Duodenal mucosa (tissue), 2 donors: ENCODE data around the gene AQP1.

Source experiments
- H3K27ac ChIP-seq: one replicate; pipeline ENCODE4 v1.7.0; 2013; ENCODE audit warnings: low read depth, low read length
- H3K27me3 ChIP-seq, 2 donors: one replicate each; pipeline ENCODE4 v1.7.0; 2013; ENCODE audit warnings: low read length in 2 of 2, control low read depth in 1 of 2; ENCODE audit not compliant: insufficient read depth in 2 of 2, control insufficient read depth in 1 of 2
- H3K36me3 ChIP-seq, 2 donors: one replicate each; pipeline ENCODE4 v1.7.0; 2013; ENCODE audit warnings: low read length in 2 of 2, control low read depth in 1 of 2; ENCODE audit not compliant: insufficient read depth in 2 of 2, control insufficient read depth in 1 of 2
- H3K4me1 ChIP-seq, 2 donors: one replicate each; pipeline ENCODE4 v1.7.0; 2013; ENCODE audit warnings: low read length in 2 of 2, control low read depth in 1 of 2; ENCODE audit not compliant: insufficient read depth in 2 of 2, control insufficient read depth in 1 of 2
- H3K4me3 ChIP-seq, 2 donors: one replicate each; pipeline ENCODE4 v1.7.0; 2013; ENCODE audit warnings: low read length in 2 of 2, low read depth in 1 of 2
- H3K9ac ChIP-seq, 2 donors: one replicate each; pipeline ENCODE4 v1.7.0; 2013; ENCODE audit warnings: low read length in 2 of 2, low read depth in 1 of 2
- H3K9me3 ChIP-seq, 2 donors: one replicate each; pipeline ENCODE4 v1.7.0; 2013; ENCODE audit warnings: low read length in 2 of 2, control low read depth in 1 of 2; ENCODE audit not compliant: control insufficient read depth in 1 of 2

AQP1 gene

DNA sequence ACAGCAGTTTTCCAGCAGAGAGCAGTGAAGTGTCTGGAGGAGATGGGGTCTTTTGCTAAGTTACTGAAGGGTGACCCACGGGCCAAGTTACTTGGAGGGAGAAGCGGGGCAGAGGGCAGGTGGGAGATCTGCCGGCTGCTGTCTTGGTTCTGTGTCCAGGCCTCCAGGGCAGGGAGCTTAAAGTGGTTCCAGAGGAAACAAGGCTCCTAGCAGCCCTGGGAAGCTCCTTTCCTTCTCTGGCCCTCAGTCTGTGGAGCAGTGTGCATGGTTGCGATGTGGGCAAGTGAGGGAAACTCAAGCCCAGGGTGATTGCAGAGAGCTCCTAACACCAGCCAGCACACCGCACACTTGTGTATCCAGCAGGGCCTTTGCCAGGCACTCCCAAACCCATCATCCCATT, 58.4 kb downstream of the AQP1 start:
- H3K27me3 ChIP-seq = no peaks in the 10 kb centered on the region
- H3K9ac ChIP-seq = no peak overlapping the region
- no peaks in the 10 kb centered on the region for H3K36me3 ChIP-seq

DNA sequence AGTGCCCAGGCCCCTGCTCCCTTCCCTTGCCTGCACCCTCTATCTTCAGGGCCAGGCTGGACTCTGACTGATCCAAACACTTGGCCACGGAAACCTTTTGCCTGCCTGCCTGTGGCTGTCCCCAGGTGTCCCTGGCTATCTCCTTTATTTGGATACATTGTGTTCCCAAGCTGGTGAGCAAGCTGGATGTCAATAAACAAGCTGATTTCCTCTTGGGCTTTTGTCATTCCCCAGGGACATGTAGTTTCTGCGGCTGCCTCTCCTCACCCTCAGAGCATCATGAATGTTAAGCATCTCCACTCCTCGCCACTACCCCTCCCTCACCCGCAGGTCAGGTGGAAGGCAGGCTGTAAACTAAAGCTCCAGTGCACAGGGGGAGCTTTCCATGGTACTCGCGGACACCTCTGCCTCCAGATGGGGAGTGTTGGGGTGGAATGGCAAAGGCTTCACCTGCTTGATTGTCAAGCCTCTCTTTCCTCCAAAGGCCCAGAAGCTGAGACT, 59.0 kb downstream of the AQP1 start:
- H3K9me3 ChIP-seq = no peaks in the 10 kb centered on the region
- H3K27me3 ChIP-seq = no peaks in the 10 kb centered on the region

More for the DNA sequence above, 58.4 kb downstream of the AQP1 start:
- H3K27ac ChIP-seq = no peak overlapping the region
- no peaks in the 10 kb centered on the region for H3K9me3 ChIP-seq
- H3K4me1 ChIP-seq = peaks cover 10 to 14% of the 10 kb centered on the region in 2 donors
- H3K4me3 ChIP-seq = no peak overlapping the region

DNA sequence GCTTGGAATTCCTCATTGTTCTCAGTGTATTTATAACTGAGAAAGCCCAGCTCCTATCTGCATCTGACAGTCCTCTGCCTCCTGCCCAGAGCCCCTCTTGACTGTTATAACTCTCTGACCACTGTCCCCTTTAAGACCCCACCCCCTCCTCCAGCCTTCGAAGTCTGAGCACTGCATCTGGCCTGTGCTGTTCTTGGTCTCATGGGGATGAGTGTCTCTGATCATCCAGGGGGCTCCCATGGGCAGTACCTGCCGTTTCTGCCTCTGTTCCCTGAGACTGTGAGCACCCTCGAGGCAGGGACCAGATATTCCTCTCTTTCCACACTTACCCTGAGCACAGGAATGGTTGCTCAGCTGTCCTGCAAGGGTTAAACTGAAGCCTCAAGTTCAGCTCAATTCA, 59.8 kb downstream of the AQP1 start:
- H3K9me3 ChIP-seq = no peaks in the 10 kb centered on the region
- peaks cover 13 to 17% of the 10 kb centered on the region in 2 donors for H3K4me1 ChIP-seq
- no peaks in the 10 kb centered on the region for H3K36me3 ChIP-seq
- H3K4me3 ChIP-seq = no peak overlapping the region
- H3K27me3 ChIP-seq = no peaks in the 10 kb centered on the region
- no peak overlapping the region for H3K9ac ChIP-seq
- no peak overlapping the region for H3K27ac ChIP-seq

More for the DNA sequence above, 59.0 kb downstream of the AQP1 start:
- Histone ChIP-seq H3K4me3 (no peak overlapping the region), H3K36me3 (no peaks in the 10 kb centered on the region), H3K27ac (no peak overlapping the region), H3K4me1 (peaks cover 13 to 17% of the 10 kb centered on the region in 2 donors), H3K9ac (no peak overlapping the region)

DNA sequence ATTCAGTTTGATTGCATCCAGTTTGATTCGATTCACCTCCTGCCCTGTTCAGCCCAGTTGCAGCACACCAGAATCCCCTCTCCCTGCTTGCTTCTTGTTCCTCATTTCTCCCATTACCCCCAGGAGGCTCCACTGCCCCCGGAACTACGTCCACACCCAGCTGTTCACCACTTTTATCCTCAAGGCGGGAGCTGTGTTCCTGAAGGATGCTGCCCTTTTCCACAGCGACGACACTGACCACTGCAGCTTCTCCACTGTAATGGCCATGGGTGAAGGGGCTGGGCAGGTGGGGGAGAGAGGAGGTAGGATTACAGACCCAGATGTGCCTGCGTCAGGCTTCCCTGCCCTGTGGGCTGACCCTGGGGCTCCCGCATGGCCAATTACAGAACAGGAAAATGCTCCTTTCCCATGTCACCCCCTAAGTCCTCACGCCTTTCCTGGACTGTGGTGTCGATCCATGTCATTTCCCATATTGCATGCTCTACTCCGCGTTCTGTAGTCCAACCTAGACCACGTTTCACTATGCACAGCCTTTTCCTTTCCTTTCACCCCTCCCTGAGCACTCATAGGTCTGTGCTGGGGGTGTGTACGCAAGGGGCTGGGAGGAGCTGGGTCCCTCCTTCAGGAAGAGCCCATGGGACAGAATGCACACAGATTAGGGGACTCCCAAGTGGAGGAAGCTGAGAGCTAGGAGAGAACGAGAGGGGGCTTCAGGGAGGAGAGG, 60.3 kb downstream of the AQP1 start:
- H3K27ac ChIP-seq = no peak overlapping the region

DNA sequence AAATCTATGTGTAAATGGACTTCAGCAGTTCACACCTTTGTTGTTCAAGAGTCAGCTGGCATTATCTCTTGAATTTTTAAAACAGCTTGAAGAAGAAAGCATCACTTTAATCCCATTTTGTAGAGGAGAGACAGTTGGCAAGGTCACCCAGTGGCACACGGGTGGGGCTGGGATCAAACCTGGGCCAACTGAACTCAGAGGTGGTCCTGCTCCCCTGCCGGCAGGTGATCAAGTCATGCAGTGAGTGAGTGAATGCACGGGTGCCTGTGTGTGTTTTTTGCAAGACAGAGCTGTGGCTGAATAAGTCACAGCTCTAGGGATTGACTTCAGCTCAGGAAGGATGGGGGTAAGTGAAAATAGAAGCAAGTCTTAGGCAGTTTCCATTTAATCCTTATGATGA, 61.6 kb downstream of the AQP1 start:
- Histone ChIP-seq H3K4me1 (peaks cover 16 to 17% of the 10 kb centered on the region in 2 donors), H3K4me3 (no peak overlapping the region), H3K27me3 (no peaks in the 10 kb centered on the region), H3K9me3 (no peaks in the 10 kb centered on the region), H3K36me3 (no peaks in the 10 kb centered on the region), H3K9ac (no peak overlapping the region), H3K27ac (no peak overlapping the region)

More for the DNA sequence above, 60.3 kb downstream of the AQP1 start:
- Histone ChIP-seq H3K4me3 (no peak overlapping the region), H3K9me3 (no peaks in the 10 kb centered on the region), H3K36me3 (no peaks in the 10 kb centered on the region), H3K27me3 (no peaks in the 10 kb centered on the region), H3K4me1 (peaks cover 13 to 17% of the 10 kb centered on the region in 2 donors), H3K9ac (no peak overlapping the region)

DNA sequence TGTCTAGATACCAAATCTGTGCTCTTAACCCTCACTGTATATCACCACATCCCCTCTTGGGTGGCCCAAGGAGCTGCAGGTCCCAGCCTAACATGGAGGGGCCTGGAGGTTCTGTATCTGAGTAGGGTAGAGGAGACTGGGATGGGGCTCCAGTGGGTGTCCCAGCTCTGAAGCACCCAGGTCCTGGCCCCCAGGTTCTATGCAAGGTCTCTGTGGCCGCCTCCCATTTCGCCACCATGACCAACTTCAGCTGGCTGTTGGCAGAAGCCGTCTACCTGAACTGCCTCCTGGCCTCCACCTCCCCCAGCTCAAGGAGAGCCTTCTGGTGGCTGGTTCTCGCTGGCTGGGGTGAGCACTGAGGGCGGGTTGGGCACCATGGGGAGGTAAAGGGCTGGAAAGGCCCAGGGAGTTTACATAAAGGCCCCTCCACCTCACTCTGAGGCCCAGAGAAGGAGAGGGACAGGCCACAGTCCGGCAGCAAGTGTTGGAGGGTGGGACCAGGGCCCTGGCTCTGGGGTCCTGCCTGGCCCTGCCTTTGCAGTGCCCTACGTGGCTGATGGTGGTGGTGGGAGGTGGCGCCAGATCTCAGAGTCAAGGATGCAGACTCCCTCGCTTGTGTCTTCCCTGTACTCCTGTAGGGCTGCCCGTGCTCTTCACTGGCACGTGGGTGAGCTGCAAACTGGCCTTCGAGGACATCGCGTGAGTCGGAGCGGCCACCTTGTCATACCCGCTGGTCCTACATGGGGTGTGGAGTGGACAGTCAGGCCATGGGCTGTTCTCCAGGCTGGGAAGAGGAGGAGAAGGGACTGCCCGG, 62.3 kb downstream of the AQP1 start:
- Histone ChIP-seq H3K4me3 (no peak overlapping the region), H3K4me1 (peaks cover 16% of the 10 kb centered on the region in 2 donors), H3K9me3 (no peaks in the 10 kb centered on the region), H3K36me3 (no peaks in the 10 kb centered on the region), H3K9ac (no peak overlapping the region), H3K27ac (no peak overlapping the region), H3K27me3 (no peaks in the 10 kb centered on the region)

DNA sequence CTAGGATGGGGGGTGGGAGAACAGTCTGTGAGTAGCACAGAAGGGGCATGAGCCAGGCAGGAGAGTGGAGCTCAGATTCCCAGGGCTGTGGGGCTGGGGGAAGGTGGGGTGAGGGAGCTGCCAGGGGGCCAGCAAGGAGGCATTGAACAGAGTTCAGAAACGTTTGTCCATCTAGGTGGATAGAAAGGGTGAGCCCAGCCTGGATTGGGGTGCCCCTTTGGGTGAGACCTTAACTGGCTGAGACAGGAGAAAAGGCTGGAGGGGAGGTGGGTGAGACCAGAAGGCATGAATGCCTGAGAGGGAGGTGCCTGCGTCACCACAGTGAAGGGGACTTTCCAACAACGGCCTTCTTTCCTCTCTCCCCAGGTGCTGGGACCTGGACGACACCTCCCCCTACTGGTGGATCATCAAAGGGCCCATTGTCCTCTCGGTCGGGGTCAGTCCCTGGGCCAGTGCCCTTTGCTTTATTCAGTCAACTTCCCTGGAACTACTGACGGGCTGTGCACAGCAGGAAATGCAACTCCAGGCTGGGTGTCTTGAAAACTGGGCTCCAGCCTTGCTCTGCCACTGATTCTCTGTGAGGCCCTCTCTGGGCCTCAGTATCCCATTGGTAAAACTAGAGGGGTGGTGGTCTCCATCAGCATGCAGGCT, 63.1 kb downstream of the AQP1 start:
- no peak overlapping the region for H3K9ac ChIP-seq
- no peak overlapping the region for H3K27ac ChIP-seq
- H3K36me3 ChIP-seq = no peaks in the 10 kb centered on the region
- H3K9me3 ChIP-seq = no peaks in the 10 kb centered on the region
- H3K27me3 ChIP-seq = no peaks in the 10 kb centered on the region
- H3K4me1 ChIP-seq = peaks cover 9 to 16% of the 10 kb centered on the region in 2 donors
- no peak overlapping the region for H3K4me3 ChIP-seq
